K562 (cell line): ENCODE measurements around the gene SEPTIN1. TPM values are rescaled to one million over a fixed set of nuclear protein-coding genes. Genes with fewer than 3 reads are reported as not detected.
"Not testable (repeated sequence)": the region's sequence is repeated elsewhere in the genome, so short reads cannot be mapped to it uniquely, and the experiment has no call there.

Experiments
- ATAC-seq: fragments of 200-7000 bp; cut with Tn5 transposase; 3 replicates; pipeline ENCODE4 v1.9.1; 2020; ENCODE audit warnings: moderate library complexity
- BruUV-seq: library from RNA; stranded (reverse); fragments of 400-500 nt; replicated peaks from 2 replicates; lab custom pipeline; 2021; lab: Mats Ljungman, UMichigan
- CTCF ChIA-PET: fragments of 300-600 bp; formaldehyde crosslinking; extraction: SDS; loops from one replicate; lab custom pipeline; 2021; ENCODE audit warnings: low intra/inter-chr PET ratio; lab: Yijun Ruan, JAX
- POLR2A ChIA-PET: fragments of 300-600, 350-650 bp; sonication (Branson Sonifier 250); formaldehyde crosslinking; extraction: SDS; loops from one replicate; lab custom pipeline; 2021; ENCODE audit warnings: antibody characterized with exemption, inconsistent platforms; lab: Yijun Ruan, JAX
- DNase-seq, 4 experiments: peaks; one replicate each; pipeline versions ENCODE4 v3.0.0 to v3.0.0-alpha.2; 2011 to 2018; ENCODE audit warnings: low spot score in 3 of 4, mixed read lengths in 3 of 4; ENCODE audit errors: extremely low read depth in 1 of 4
- FAIRE-seq: peaks from 2 replicates; lab custom pipeline; 2011; peaks lifted over from hg19 to GRCh38; lab: Jason Lieb, UNC
- H2AFZ ChIP-seq: 2 replicates; pipeline ENCODE4 v1.6.0; 2011; ENCODE audit warnings: low read depth, low read length, control low read depth, inconsistent platforms
- H3K27ac ChIP-seq: fragments of 200-600 bp; 3 replicates; pipeline ENCODE4 v1.8.0; 2011; ENCODE audit warnings: low read depth, mild to moderate bottlenecking, control low read depth, inconsistent platforms, low read length, moderate library complexity, mixed read lengths; ENCODE audit errors: extremely low read depth
- H3K27me3 ChIP-seq, 2 experiments: fragments of 300-600 bp in 1 of 2; 2 replicates in 1 of 2; 3 replicates in 1 of 2; pipeline versions ENCODE4 v1.6.0 to v1.8.0; 2011; ENCODE audit warnings: inconsistent platforms in 2 of 2, low read length in 2 of 2, mild to moderate bottlenecking in 1 of 2, mixed read lengths in 1 of 2, moderate library complexity in 1 of 2; ENCODE audit not compliant: control insufficient read depth in 2 of 2, insufficient read depth in 2 of 2
- H3K36me3 ChIP-seq: fragments of 300-600 bp; 3 replicates; pipeline ENCODE4 v1.8.0; 2011; ENCODE audit warnings: mild to moderate bottlenecking, low read length, inconsistent platforms; ENCODE audit not compliant: control insufficient read depth, insufficient read depth
- H3K4me1 ChIP-seq, 2 experiments: fragments of 200-600 bp in 1 of 2; replicated peaks in 1 of 2; 2 replicates in 1 of 2; 3 replicates in 1 of 2; pipeline versions ENCODE4 v1.5.1 to v1.8.0; 2011; ENCODE audit warnings: inconsistent platforms in 2 of 2, low read length in 2 of 2, mild to moderate bottlenecking in 1 of 2, mixed read lengths in 1 of 2, moderate library complexity in 1 of 2; ENCODE audit not compliant: control insufficient read depth in 2 of 2, insufficient read depth in 2 of 2
- H3K4me2 ChIP-seq: 2 replicates; pipeline ENCODE4 v1.6.1; 2011; ENCODE audit warnings: low read length, control low read depth, inconsistent platforms, mixed read lengths; ENCODE audit not compliant: insufficient read depth
- H3K4me3 ChIP-seq: fragments of 200-600 bp; sonication (generic), shearing (Covaris generic); 2 replicates; pipeline ENCODE4 v1.5.1; 2016; ENCODE audit warnings: control low read depth, inconsistent platforms
- H3K79me2 ChIP-seq: fragments of 200-600 bp; 3 replicates; pipeline ENCODE4 v1.8.0; 2011; ENCODE audit warnings: low read length, inconsistent platforms; ENCODE audit not compliant: control insufficient read depth, insufficient read depth
- H3K9ac ChIP-seq, 2 experiments: 2 replicates each; pipeline versions ENCODE4 v1.6.0 to v1.6.1; 2011; ENCODE audit warnings: low read depth in 2 of 2, low read length in 2 of 2, control low read depth in 1 of 2, inconsistent platforms in 1 of 2, mild to moderate bottlenecking in 1 of 2, mixed read lengths in 1 of 2; ENCODE audit not compliant: insufficient read depth in 1 of 2
- H3K9me1 ChIP-seq: one replicate; pipeline ENCODE4 v1.6.0; 2011; ENCODE audit warnings: inconsistent platforms, mild to moderate bottlenecking, low read length, moderate library complexity; ENCODE audit not compliant: control insufficient read depth, insufficient read depth
- H3K9me3 ChIP-seq: replicated peaks from 2 replicates; pipeline ENCODE4 v1.5.1; 2011; ENCODE audit warnings: low read depth, low read length, inconsistent platforms; ENCODE audit not compliant: control insufficient read depth, insufficient read depth
- H4K20me1 ChIP-seq: replicated peaks from 2 replicates; pipeline ENCODE4 v1.6.1; 2011; ENCODE audit warnings: low read length, inconsistent platforms, mixed read lengths; ENCODE audit not compliant: control insufficient read depth, insufficient read depth
- CTCF ChIP-seq, 3 experiments: IDR thresholded peaks in 2 of 3; conservative IDR thresholded peaks in 1 of 3; 2 replicates each; pipeline ENCODE4 v1.5.1; 2011 to 2012; ENCODE audit warnings: low read length in 3 of 3, mild to moderate bottlenecking in 3 of 3, control low read depth in 2 of 3, improper control_type of control experiment in 1 of 3, inconsistent platforms in 1 of 3, low read depth in 1 of 3, mixed read lengths in 1 of 3, moderate library complexity in 1 of 3; ENCODE audit not compliant: insufficient read depth in 2 of 3
- MYBL2 ChIP-seq, 2 experiments: fragments of 450-650 bp in 1 of 2; sonication (generic) in 1 of 2; formaldehyde crosslinking in 1 of 2; IDR thresholded peaks; 2 replicates each; pipeline versions ENCODE4 v1.6.1 to v1.8.1; 2017 to 2022; ENCODE audit warnings: borderline replicate concordance in 1 of 2, inconsistent platforms in 1 of 2, low read depth in 1 of 2, mild to moderate bottlenecking in 1 of 2, missing genetic modification reagents in 1 of 2, moderate library complexity in 1 of 2
- SMARCB1 ChIP-seq: IDR thresholded peaks from 2 replicates; pipeline ENCODE4 v1.6.1; 2011; ENCODE audit warnings: improper control_type of control experiment, low read depth; ENCODE audit not compliant: insufficient read length
- XRCC3 ChIP-seq: fragments of 450-650 bp; IDR thresholded peaks from 2 replicates; pipeline ENCODE4 v1.6.1; 2017; ENCODE audit warnings: mild to moderate bottlenecking, moderate library complexity
- ZNF384 ChIP-seq: IDR thresholded peaks from 2 replicates; pipeline ENCODE4 v1.6.1; 2012; ENCODE audit warnings: low read depth, low read length, improper control_type of control experiment
- ZNF77 ChIP-seq: fragments of 250-450 bp; sonication (Bioruptor Pico); IDR thresholded peaks from 2 replicates; pipeline ENCODE4 v1.5.0; 2020
- WGBS: fragments of 100-300 bp; shearing (Covaris generic); methylation state at CpG from one replicate; pipeline ENCODE4 v1.1.6; 2016; ENCODE audit warnings: low coverage, mixed read lengths; ENCODE audit not compliant: insufficient coverage; ENCODE audit errors: missing lambda C conversion rate; 5-methylcytosine and 5-hydroxymethylcytosine counted together
- in situ Hi-C: fragments of 300-500 bp; cut with MboI; formaldehyde crosslinking; loops from 4 replicates; pipeline ENCODE4 v1.15.0; 2018; ENCODE audit warnings: inconsistent platforms, mixed read lengths
- intact Hi-C: fragments of 100-400 bp; cut with micrococcal nuclease; formaldehyde crosslinking; loops from 2 replicates; pipeline ENCODE4 v1.14.2; 2022
- polyA plus RNA-seq, 8 experiments: library from polyadenylated mRNA; depleted of rRNA in 4 of 8; stranded (reverse) in 5 of 8; unstranded in 3 of 8; fragments of >200 nt; fragmentation: Nextera tagmentation in 2 of 8; fragmentation: Illumina TruSeq in 1 of 8; extraction: Ambion mirVana in 2 of 8; extraction: Trizol in 1 of 8; gene quantifications; 2 replicates each; pipeline versions ENCODE4 v1.2.1 to v1.2.3, GENCODE V29; 2011 to 2014; ENCODE audit warnings: inconsistent platforms in 1 of 8, missing spikeins in 1 of 8
- total RNA-seq, 7 experiments: library from RNA; depleted of rRNA in 6 of 7; stranded (reverse); fragments of >200 nt in 6 of 7; fragmentation: Illumina TruSeq in 2 of 7; extraction: Trizol in 2 of 7; gene quantifications; 2 replicates each; pipeline versions ENCODE4 v1.2.1 to v1.2.3, GENCODE V29; 2011 to 2021; ENCODE audit warnings: low replicate concordance in 1 of 7

The SEPTIN1 gene
- total and polyA plus RNA-seq, 9 of the 15 experiments (the other 6 are each of a cell fraction or from before 2014, with no cell fraction given), result 0.23 to 5.6 (median 1.7) TPM; not detected in 1

GRCh38 chr16:30341971-30342370 is 40.4 kb downstream of the SEPTIN1 start:
- H3K9me1 ChIP-seq, H3K9me3 ChIP-seq, H3K4me3 ChIP-seq, H3K36me3 ChIP-seq, H3K27me3 ChIP-seq, in situ Hi-C loops, CTCF ChIA-PET, ATAC-seq, intact Hi-C loops, H3K27ac ChIP-seq, H2AFZ ChIP-seq, H3K9ac ChIP-seq, BruUV-seq, DNase-seq, H4K20me1 ChIP-seq, H3K79me2 ChIP-seq, H3K4me2 ChIP-seq: not testable (repeated sequence)
- H3K4me1 ChIP-seq, result peaks cover 0 to 14% of the 10 kb centered on the region in 2 experiments; a peak in 2 of 5 replicates
- 50% methylated on average over 5 of the region's 8 CpGs for WGBS
- POLR2A ChIA-PET, result interaction anchor here (0.8 to 1.0 kb wide), 3 partner anchors 10 to 51 kb away, joined by 4 to 7 read pairs (median 5); partner anchors contain the start of gene CD2BP2
- peak; percentile 52 for FAIRE-seq
- TF ChIP-seq ZNF384 (peak; percentile 65), CTCF (IDR thresholded peaks at IDR 0.05 in 2 of 3, conservative IDR thresholded peaks at IDR 0.05 in 1 of 3; ENCODE audit: insufficient read depth in 2 of 3, low read depth in 1 of 3, low read length in 3 of 3) (0 out of 6 replicates have a peak, but pooled peaks of 1 of the 3 experiments have one; percentile 14)

- Histone ChIP-seq H4K20me1 (no peaks in the 10 kb centered on the region), H3K4me2 (no peak overlapping the region), H3K4me3 (no peak overlapping the region), H3K9me1 (no peaks in the 10 kb centered on the region), H3K79me2 (no peaks in the 10 kb centered on the region), H3K27me3 (no peaks in the 10 kb centered on the region), H3K4me1 (peaks cover 6 to 18% of the 10 kb centered on the region in 2 experiments; a peak in 4 of 5 replicates), H3K27ac (no peak overlapping the region), H3K9me3 (no peaks in the 10 kb centered on the region), H3K36me3 (no peaks in the 10 kb centered on the region), H3K9ac (0 out of 4 replicates have a peak overlapping the region, but pooled peaks of 1 of the 2 experiments have one; percentile 64), H2AFZ (no peak overlapping the region)
- TF ChIP-seq SMARCB1 (no peak), XRCC3 (no peak), ZNF77 (CRISPR knock-in tag) (no peak), MYBL2 (IDR thresholded peaks at IDR 0.05; ENCODE audit: low read depth) (no peak), MYBL2 (CRISPR knock-in tag; IDR thresholded peaks at IDR 0.05; ENCODE audit: borderline replicate concordance) (no peak)
- FAIRE-seq (no peak), ATAC-seq (no peak), DNase-seq (no peak)
- 76% methylated on average over 10 of the region's 13 CpGs for WGBS
- in situ Hi-C loops (no loop called here), intact Hi-C loops (no loop called here)
- no TSS peak for BruUV-seq
- ChIA-PET POLR2A (no interaction called here), CTCF (no interaction called here)
Measured at GRCh38 chr16:30340621-30341020, 41.7 kb downstream of the SEPTIN1 start.

- H3K27ac ChIP-seq, H3K36me3 ChIP-seq, DNase-seq, H3K79me2 ChIP-seq, ATAC-seq, CTCF ChIA-PET, H3K4me3 ChIP-seq, H3K9me3 ChIP-seq, H3K9ac ChIP-seq, H4K20me1 ChIP-seq, H3K9me1 ChIP-seq, H2AFZ ChIP-seq, intact Hi-C loops, in situ Hi-C loops, BruUV-seq, FAIRE-seq, H3K27me3 ChIP-seq, H3K4me2 ChIP-seq: not testable (repeated sequence)
- POLR2A ChIA-PET, result interaction anchor here (0.6 kb wide), 1 partner anchor 225 kb away, joined by 4 read pairs; no protein-coding TSS in a partner anchor
- WGBS, result 88% methylated on average over 3 of the region's 5 CpGs
- peaks cover 8 to 22% of the 10 kb centered on the region in 2 experiments; a peak in 4 of 5 replicates for H3K4me1 ChIP-seq
Measured at GRCh38 chr16:30338715-30339114, 43.6 kb downstream of the SEPTIN1 start.
